Skeletal muscle tissue (tissue), 4 donors: Measurements from ENCODE around the gene LAMA2. TPM values are rescaled to one million over a fixed set of nuclear protein-coding genes. Genes with fewer than 3 reads are reported as not detected.

ENCODE experiments used
- H3K27ac ChIP-seq: one replicate; pipeline ENCODE4 v1.7.0; 2013; ENCODE audit warnings: mild to moderate bottlenecking, low read depth, low read length, inconsistent platforms
- H3K27me3 ChIP-seq, 3 donors: one replicate each; pipeline ENCODE4 v1.7.0; 2013; ENCODE audit warnings: low read length in 3 of 3; ENCODE audit not compliant: control insufficient read depth in 3 of 3, insufficient read depth in 3 of 3
- H3K36me3 ChIP-seq, 3 donors: one replicate each; pipeline ENCODE4 v1.7.0; 2013; ENCODE audit warnings: low read length in 3 of 3; ENCODE audit not compliant: control insufficient read depth in 3 of 3, insufficient read depth in 3 of 3
- H3K4me1 ChIP-seq, 3 donors: one replicate each; pipeline ENCODE4 v1.7.0; 2013; ENCODE audit warnings: low read length in 3 of 3, mild to moderate bottlenecking in 3 of 3; ENCODE audit not compliant: control insufficient read depth in 3 of 3, insufficient read depth in 3 of 3
- H3K4me3 ChIP-seq, 3 donors: one replicate each; pipeline ENCODE4 v1.7.0; 2013; ENCODE audit warnings: low read length in 3 of 3
- H3K9ac ChIP-seq, 3 donors: one replicate each; pipeline ENCODE4 v1.7.0; 2013; ENCODE audit warnings: low read length in 3 of 3, mild to moderate bottlenecking in 3 of 3, moderate library complexity in 2 of 3, low read depth in 1 of 3
- H3K9me3 ChIP-seq, 3 donors: one replicate each; pipeline ENCODE4 v1.7.0; 2013; ENCODE audit warnings: low read length in 3 of 3; ENCODE audit not compliant: control insufficient read depth in 3 of 3
- total RNA-seq: library from RNA; depleted of rRNA; stranded (reverse); fragments of >200 nt; gene quantifications from one replicate; pipeline ENCODE4 v1.2.3, GENCODE V29; 2014
- donor health status: Osteomylitis.

LAMA2 gene
- total RNA-seq, 1 donor from 2014 or later, result 187 TPM

DNA sequence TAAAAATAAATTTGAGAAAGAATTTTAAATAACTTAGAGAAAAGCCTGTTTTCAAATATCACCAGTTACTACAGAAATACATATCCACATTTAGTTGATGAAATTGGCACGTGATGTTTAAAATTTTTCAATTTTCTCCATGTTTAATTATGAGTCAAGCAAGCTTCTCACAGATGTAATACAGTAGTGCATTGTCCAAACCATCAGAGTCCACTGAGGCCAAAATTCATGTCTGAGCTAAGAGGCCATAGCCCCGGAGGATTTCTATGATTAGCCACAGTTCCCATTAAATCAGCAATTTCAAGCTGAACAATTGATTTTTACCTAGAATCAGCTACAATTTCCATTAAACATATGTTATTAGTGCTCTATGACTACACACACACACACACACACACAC lies 387.0 kb downstream of the LAMA2 start:
- Histone ChIP-seq H3K4me3 (no peak overlapping the region), H3K9me3 (no peaks in the 10 kb centered on the region), H3K27ac (no peak overlapping the region), H3K27me3 (no peaks in the 10 kb centered on the region), H3K36me3 (no peaks in the 10 kb centered on the region), H3K4me1 (no peaks in the 10 kb centered on the region), H3K9ac (no peak overlapping the region)

DNA sequence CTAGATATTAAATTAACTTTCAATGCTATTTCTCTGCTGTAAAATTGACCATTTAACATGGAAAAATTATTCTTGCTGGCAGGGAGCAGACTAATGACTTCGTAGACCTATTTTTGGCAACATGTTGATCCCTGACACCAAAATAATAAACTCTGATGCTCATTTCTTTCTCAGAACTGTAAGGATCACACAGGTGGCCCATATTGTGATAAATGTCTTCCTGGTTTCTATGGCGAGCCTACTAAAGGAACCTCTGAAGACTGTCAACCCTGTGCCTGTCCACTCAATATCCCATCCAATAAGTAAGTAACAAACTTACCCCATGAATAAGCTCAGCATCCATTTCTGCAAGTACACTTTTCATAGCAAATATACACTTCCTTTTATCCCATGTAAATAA lies 387.5 kb downstream of the LAMA2 start:
- H3K9me3 ChIP-seq, result no peaks in the 10 kb centered on the region
- H3K9ac ChIP-seq, result no peak overlapping the region
- no peaks in the 10 kb centered on the region for H3K27me3 ChIP-seq
- no peak overlapping the region for H3K27ac ChIP-seq
- H3K4me1 ChIP-seq, result no peaks in the 10 kb centered on the region
- no peak overlapping the region for H3K4me3 ChIP-seq
- no peaks in the 10 kb centered on the region for H3K36me3 ChIP-seq

DNA sequence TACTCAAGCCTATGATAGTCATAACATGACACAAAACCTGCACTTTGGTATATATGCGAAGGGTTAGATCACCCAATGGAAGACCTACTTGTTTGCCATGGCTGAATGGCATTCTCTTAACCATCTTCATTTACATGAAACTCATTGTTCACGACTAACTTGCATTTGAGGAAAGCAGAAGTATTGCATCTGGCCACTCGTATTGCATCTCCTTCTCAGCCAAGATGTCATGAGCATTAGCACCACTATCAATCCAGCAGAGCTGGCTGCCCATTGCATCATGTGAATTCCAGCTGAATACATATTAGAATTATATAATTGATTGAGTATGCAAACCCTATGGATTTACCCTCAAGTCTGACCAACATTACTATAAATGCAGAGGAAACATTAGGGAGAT lies 390.2 kb downstream of the LAMA2 start:
- Histone ChIP-seq H3K9me3 (no peaks in the 10 kb centered on the region), H3K9ac (no peak overlapping the region), H3K36me3 (no peaks in the 10 kb centered on the region), H3K27me3 (no peaks in the 10 kb centered on the region), H3K27ac (no peak overlapping the region), H3K4me1 (no peaks in the 10 kb centered on the region), H3K4me3 (no peak overlapping the region)

DNA sequence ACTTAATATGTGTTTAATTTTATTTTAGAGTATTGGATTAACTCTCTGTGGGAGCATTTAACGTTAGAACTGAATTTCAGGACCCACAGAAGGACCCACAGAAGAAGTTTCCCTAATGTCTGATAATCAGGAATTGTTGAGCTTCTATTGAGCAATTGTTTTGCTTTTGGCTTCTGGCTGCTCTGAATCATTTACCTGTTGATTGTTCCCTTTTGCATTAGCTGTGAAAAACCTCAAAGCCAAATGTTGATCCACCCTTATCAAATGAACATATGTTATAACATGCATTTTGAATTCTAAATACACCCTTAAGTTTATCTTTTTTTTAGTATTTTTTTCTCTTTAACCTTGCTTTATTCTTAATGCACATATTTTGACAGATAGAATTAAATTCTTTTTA lies 393.5 kb downstream of the LAMA2 start:
- no peak overlapping the region for H3K27ac ChIP-seq
- H3K4me1 ChIP-seq, result peaks cover 4 to 14% (median 7%) of the 10 kb centered on the region in 3 donors
- no peaks in the 10 kb centered on the region for H3K36me3 ChIP-seq
- H3K4me3 ChIP-seq, result no peak overlapping the region
- H3K9ac ChIP-seq, result no peak overlapping the region
- no peaks in the 10 kb centered on the region for H3K9me3 ChIP-seq
- H3K27me3 ChIP-seq, result no peaks in the 10 kb centered on the region

DNA sequence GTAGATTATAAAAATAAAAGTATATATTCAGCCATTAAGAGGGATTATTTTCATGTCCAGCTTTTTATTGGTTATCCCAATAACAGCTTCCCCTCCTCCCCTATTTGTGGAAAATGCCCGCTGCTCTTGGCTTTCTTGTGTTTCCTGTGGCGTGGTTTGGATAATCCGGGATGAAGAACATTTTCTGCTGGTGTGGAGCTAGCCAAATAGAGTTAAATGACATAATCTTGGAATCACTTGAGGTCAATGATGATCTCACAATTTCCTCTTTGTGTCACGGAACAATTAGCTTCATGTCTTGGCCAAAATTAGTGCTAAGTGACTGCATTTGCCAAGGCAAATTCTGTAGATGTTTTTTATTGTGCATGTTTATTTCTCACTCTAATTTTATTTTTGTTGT lies 394.0 kb downstream of the LAMA2 start:
- no peak overlapping the region for H3K27ac ChIP-seq

DNA sequence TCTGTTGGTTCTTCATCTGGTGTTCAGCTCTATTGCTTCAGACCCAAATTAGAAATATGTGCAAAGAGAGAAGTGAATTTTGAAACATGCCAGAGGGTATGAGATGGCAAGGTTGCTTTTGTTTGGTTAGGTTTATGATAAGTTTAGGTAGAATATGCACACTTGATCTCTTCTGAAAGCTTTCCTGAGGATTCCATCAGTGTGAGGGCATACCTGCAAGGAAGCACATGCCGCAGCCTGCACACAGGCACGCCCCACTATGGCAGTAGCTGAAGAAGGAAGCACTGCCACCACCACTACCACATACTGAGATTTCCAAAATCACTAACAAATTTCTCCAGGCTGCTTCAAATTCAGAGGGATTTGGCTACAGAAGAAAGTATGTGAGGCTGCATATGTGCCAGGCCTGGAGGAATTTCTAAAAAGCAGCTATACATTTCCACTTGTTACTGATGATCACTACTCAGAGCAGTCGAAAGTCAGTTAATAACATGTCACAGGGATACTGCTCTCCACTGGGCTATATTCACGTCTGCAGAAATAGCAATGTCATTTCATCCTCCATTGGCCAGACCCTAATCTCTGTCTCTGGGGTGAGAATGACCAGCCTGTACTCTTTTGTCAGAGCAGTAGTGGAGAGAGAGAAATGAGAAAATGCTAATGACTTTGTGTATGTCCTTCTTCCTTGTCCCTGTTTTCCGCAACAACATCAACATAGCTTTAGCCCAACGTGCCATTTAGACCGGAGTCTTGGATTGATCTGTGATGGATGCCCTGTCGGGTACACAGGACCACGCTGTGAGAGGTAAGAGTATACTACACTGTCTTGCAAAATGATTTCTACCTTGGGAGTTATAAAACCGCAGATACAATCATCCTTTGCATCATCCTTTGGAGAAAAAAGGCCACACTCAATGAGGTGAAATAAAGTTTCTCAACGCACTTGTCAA lies 396.7 kb downstream of the LAMA2 start:
- Histone ChIP-seq H3K4me3 (no peak overlapping the region), H3K4me1 (peaks cover 4 to 14% (median 7%) of the 10 kb centered on the region in 3 donors), H3K9ac (no peak overlapping the region), H3K36me3 (no peaks in the 10 kb centered on the region), H3K9me3 (no peaks in the 10 kb centered on the region), H3K27me3 (no peaks in the 10 kb centered on the region), H3K27ac (no peak overlapping the region)

More for the DNA sequence above, 394.0 kb downstream of the LAMA2 start:
- Histone ChIP-seq H3K4me1 (peaks cover 4 to 14% (median 7%) of the 10 kb centered on the region in 3 donors), H3K9ac (no peak overlapping the region), H3K9me3 (no peaks in the 10 kb centered on the region), H3K36me3 (no peaks in the 10 kb centered on the region), H3K27me3 (no peaks in the 10 kb centered on the region), H3K4me3 (no peak overlapping the region)

DNA sequence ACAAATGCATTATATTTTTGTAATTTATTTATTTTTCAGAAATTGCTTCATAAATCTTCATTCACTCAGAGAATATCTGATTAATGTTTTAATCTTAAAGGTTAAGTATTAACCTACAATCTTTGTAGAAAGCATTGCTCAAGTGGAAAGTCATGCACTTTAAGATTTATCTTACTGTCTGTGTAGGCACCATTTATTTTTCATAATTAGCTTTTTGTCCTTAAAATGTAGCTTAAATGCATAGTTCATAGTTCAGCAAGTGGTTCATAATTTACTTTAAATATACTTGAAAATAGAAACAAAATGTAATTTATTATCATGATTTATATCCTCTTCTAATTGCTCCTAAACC lies 397.3 kb downstream of the LAMA2 start:
- no peaks in the 10 kb centered on the region for H3K36me3 ChIP-seq
- no peak overlapping the region for H3K4me3 ChIP-seq
- H3K4me1 ChIP-seq, result peaks cover 4 to 14% (median 7%) of the 10 kb centered on the region in 3 donors
- H3K27ac ChIP-seq, result no peak overlapping the region
- no peak overlapping the region for H3K9ac ChIP-seq
- no peaks in the 10 kb centered on the region for H3K27me3 ChIP-seq
- no peaks in the 10 kb centered on the region for H3K9me3 ChIP-seq

DNA sequence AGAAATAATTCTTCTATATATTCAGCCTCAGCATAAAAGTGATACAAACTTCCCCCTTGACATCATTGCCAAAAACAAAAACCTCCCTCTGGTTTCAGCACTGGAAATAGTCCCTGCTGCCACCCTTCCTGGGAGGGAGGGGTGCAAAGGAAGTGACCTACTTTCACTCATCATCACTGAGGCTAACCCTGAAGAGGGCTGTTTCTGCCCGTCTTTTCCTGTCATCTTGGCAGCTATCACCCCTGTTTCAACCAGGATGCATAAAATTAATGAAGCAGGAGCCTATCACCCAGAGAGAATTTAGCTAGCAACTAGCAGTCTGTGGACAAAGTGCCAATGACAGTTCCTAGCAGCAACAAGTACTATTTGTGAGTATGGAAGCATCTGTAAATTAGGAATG lies 397.8 kb downstream of the LAMA2 start:
- Histone ChIP-seq H3K9ac (peak overlapping the region in 1 of 3 donors; percentile 45), H3K27me3 (no peaks in the 10 kb centered on the region), H3K27ac (peak overlapping the region; percentile 46), H3K36me3 (no peaks in the 10 kb centered on the region), H3K4me3 (peak overlapping the region; percentile 23 to 57 (median 25)), H3K9me3 (no peaks in the 10 kb centered on the region), H3K4me1 (peaks cover 4 to 14% (median 7%) of the 10 kb centered on the region in 3 donors)

DNA sequence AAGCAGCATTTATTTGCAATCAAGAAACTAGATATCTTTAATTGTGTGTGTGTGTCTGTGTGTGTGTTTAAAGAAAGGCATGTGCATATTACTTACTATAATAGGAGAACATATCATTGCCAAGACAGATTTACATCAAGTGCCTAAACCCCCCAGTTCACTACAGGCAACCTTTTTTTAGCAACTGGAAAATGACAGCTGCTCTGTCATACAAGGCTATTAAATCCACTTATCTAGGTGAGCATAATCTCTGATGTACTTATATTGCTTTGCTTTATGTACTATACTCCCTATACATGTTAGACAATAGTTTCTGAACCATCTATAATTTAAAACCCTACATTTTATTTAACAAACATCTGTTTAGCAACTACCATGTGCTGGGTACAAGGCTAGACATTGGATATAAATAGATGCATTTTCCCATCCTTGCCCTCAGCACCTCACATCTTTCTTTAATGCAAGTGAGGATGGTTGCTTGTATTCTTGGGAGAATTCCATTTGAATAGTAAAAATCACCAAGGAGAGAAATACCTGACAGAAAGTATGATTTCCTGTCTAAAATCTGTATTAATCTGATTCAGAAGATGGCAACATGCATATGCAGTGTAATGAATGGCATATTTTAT lies 398.3 kb downstream of the LAMA2 start:
- peak overlapping the region in 1 of 3 donors; percentile 45 for H3K9ac ChIP-seq
- H3K36me3 ChIP-seq, result no peaks in the 10 kb centered on the region
- H3K27me3 ChIP-seq, result no peaks in the 10 kb centered on the region
- no peaks in the 10 kb centered on the region for H3K9me3 ChIP-seq
- peaks cover 4 to 14% (median 7%) of the 10 kb centered on the region in 3 donors for H3K4me1 ChIP-seq
- H3K4me3 ChIP-seq, result peak overlapping the region; percentile 23 to 57 (median 25)
- H3K27ac ChIP-seq, result peak overlapping the region; percentile 46

DNA sequence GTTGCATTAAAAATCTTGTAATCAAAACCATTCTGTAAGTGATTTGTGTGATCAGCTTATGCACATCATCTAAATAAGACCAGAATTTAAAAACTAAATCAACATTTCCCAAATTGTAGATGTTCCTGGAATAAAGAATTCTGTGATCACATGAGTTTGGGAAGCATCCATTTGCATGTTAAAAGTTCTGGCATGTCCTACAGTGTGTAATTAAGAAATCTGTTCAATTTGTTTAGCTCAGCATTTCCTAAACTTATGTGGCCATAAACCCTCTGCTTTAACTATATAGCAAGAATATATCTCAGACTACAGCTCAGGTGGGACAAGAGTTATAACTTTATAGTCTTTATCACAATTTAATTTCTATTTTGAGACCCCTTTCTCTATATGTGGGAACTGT lies 399.1 kb downstream of the LAMA2 start:
- Histone ChIP-seq H3K9me3 (no peaks in the 10 kb centered on the region), H3K27me3 (no peaks in the 10 kb centered on the region), H3K4me1 (peaks cover 4 to 14% (median 7%) of the 10 kb centered on the region in 3 donors), H3K9ac (no peak overlapping the region), H3K27ac (no peak overlapping the region), H3K4me3 (no peak overlapping the region), H3K36me3 (no peaks in the 10 kb centered on the region)
